H9 (cell line): ENCODE data around the gene NECTIN1. TPM values are rescaled to one million over a fixed set of nuclear protein-coding genes. Genes with fewer than 3 reads are reported as not detected.

Experiments used
- DNase-seq: peaks from one replicate; pipeline ENCODE4 v3.0.0-alpha.2; 2017
- H2AFZ ChIP-seq: one replicate; pipeline ENCODE4 v1.6.1; 2013; ENCODE audit warnings: mild to moderate bottlenecking, low read length, control low read depth, moderate library complexity
- H2AK5ac ChIP-seq: 2 replicates; pipeline ENCODE4 v1.6.1; 2013; ENCODE audit warnings: low read length, control low read depth, mixed read lengths; ENCODE audit not compliant: insufficient read length
- H2BK120ac ChIP-seq: one replicate; pipeline ENCODE4 v1.6.1; 2013; ENCODE audit warnings: low read depth, mild to moderate bottlenecking, low read length, control low read depth, inconsistent platforms; ENCODE audit not compliant: poor library complexity, severe bottlenecking
- H2BK12ac ChIP-seq: 2 replicates; pipeline ENCODE4 v1.6.1; 2013; ENCODE audit warnings: low read length, control low read depth, mixed read lengths, low read depth; ENCODE audit not compliant: insufficient read length
- H2BK15ac ChIP-seq: 2 replicates; pipeline ENCODE4 v1.6.1; 2013; ENCODE audit warnings: low read depth, low read length, control low read depth
- H2BK20ac ChIP-seq: one replicate; pipeline ENCODE4 v1.6.1; 2013; ENCODE audit warnings: low read depth, mild to moderate bottlenecking, low read length, control low read depth, inconsistent platforms; ENCODE audit not compliant: poor library complexity, severe bottlenecking
- H2BK5ac ChIP-seq: 2 replicates; pipeline ENCODE4 v1.6.1; 2013; ENCODE audit warnings: low read length, control low read depth, mixed read lengths; ENCODE audit not compliant: insufficient read length
- H3K14ac ChIP-seq: 2 replicates; pipeline ENCODE4 v1.6.1; 2013; ENCODE audit warnings: low read length, control low read depth; ENCODE audit not compliant: insufficient read depth
- H3K18ac ChIP-seq: 2 replicates; pipeline ENCODE4 v1.6.1; 2013; ENCODE audit warnings: low read depth, mild to moderate bottlenecking, mixed read lengths, low read length, control low read depth; ENCODE audit not compliant: insufficient read length
- H3K23ac ChIP-seq: 2 replicates; pipeline ENCODE4 v1.6.1; 2013; ENCODE audit warnings: low read length, control low read depth, mixed read lengths, low read depth; ENCODE audit not compliant: insufficient read length
- H3K23me2 ChIP-seq: 2 replicates; pipeline ENCODE4 v1.6.1; 2013; ENCODE audit warnings: low read depth, mild to moderate bottlenecking, mixed read lengths, low read length, control low read depth; ENCODE audit not compliant: insufficient read length, poor library complexity, severe bottlenecking
- H3K27ac ChIP-seq: 2 replicates; pipeline ENCODE4 v1.5.1; 2013; ENCODE audit warnings: low read length, control low read depth, mixed read lengths, low read depth; ENCODE audit not compliant: insufficient read length
- H3K27me3 ChIP-seq: 2 replicates; pipeline ENCODE4 v1.6.1; 2013; ENCODE audit warnings: low read length, control low read depth, inconsistent platforms; ENCODE audit not compliant: insufficient read depth
- H3K4ac ChIP-seq: 2 replicates; pipeline ENCODE4 v1.6.1; 2013; ENCODE audit warnings: low read depth, mild to moderate bottlenecking, control low read depth, inconsistent platforms, low read length, moderate library complexity
- H3K4me1 ChIP-seq: 2 replicates; pipeline ENCODE4 v1.6.1; 2013; ENCODE audit warnings: low read length, control low read depth, inconsistent platforms; ENCODE audit not compliant: insufficient read depth
- H3K4me2 ChIP-seq: 2 replicates; pipeline ENCODE4 v1.6.1; 2013; ENCODE audit warnings: low read length, control low read depth, mixed read lengths; ENCODE audit not compliant: insufficient read length, insufficient read depth
- H3K56ac ChIP-seq: 2 replicates; pipeline ENCODE4 v1.6.1; 2013; ENCODE audit warnings: low read depth, mild to moderate bottlenecking, mixed read lengths, low read length, control low read depth; ENCODE audit not compliant: insufficient read length
- H3K79me1 ChIP-seq: 2 replicates; pipeline ENCODE4 v1.6.1; 2013; ENCODE audit warnings: low read depth, mild to moderate bottlenecking, moderate library complexity, low read length, control low read depth, inconsistent platforms; ENCODE audit not compliant: insufficient read depth, poor library complexity, severe bottlenecking
- H3K79me2 ChIP-seq: 2 replicates; pipeline ENCODE4 v1.6.1; 2013; ENCODE audit warnings: low read length, control low read depth, inconsistent platforms; ENCODE audit not compliant: insufficient read depth
- H3K9ac ChIP-seq: 2 replicates; pipeline ENCODE4 v1.6.1; 2013; ENCODE audit warnings: low read length, control low read depth, mixed read lengths; ENCODE audit not compliant: insufficient read length; ENCODE audit errors: extremely low read depth
- H3K9me3 ChIP-seq: one replicate; pipeline ENCODE4 v1.6.1; 2013; ENCODE audit warnings: low read depth, low read length, inconsistent platforms; ENCODE audit not compliant: control insufficient read depth
- H3T11ph ChIP-seq: one replicate; pipeline ENCODE4 v1.6.1; 2013; ENCODE audit warnings: mild to moderate bottlenecking, low read length, control low read depth, inconsistent platforms
- H4K20me1 ChIP-seq: one replicate; pipeline ENCODE4 v1.6.1; 2013; ENCODE audit not compliant: control insufficient read depth, insufficient read length, insufficient read depth
- H4K5ac ChIP-seq: 2 replicates; pipeline ENCODE4 v1.6.1; 2013; ENCODE audit warnings: low read depth, mild to moderate bottlenecking, mixed read lengths, low read length, control low read depth; ENCODE audit not compliant: insufficient read length
- H4K8ac ChIP-seq: replicated peaks from 2 replicates; pipeline ENCODE4 v1.6.1; 2013; ENCODE audit warnings: low read length, control low read depth, mixed read lengths, low read depth; ENCODE audit not compliant: insufficient read length
- H4K91ac ChIP-seq: 2 replicates; pipeline ENCODE4 v1.6.1; 2013; ENCODE audit warnings: low read depth, mild to moderate bottlenecking, moderate library complexity, mixed read lengths, low read length, control low read depth; ENCODE audit not compliant: insufficient read length
- H3K27ac Mint-ChIP-seq, 3 experiments: 2 replicates in 2 of 3; 3 replicates in 1 of 3; pipeline ENCODE4 v1.8.0; 2020 to 2021; ENCODE audit warnings: mixed read lengths in 3 of 3, mild to moderate bottlenecking in 1 of 3, moderate library complexity in 1 of 3
- H3K27me3 Mint-ChIP-seq: 2 replicates; pipeline ENCODE4 v1.8.0; 2021; ENCODE audit warnings: low read depth, mild to moderate bottlenecking, moderate library complexity, mixed read lengths
- H3K36me3 Mint-ChIP-seq, 3 experiments: 2 replicates in 2 of 3; 3 replicates in 1 of 3; pipeline ENCODE4 v1.8.0; 2020 to 2021; ENCODE audit warnings: low read depth in 3 of 3, mixed read lengths in 3 of 3; ENCODE audit not compliant: insufficient read depth in 1 of 3
- H3K4me1 Mint-ChIP-seq, 2 experiments: 2 replicates each; pipeline ENCODE4 v1.8.0; 2020; ENCODE audit warnings: mixed read lengths in 2 of 2
- H3K4me3 Mint-ChIP-seq, 2 experiments: 2 replicates in 1 of 2; 3 replicates in 1 of 2; pipeline ENCODE4 v1.8.0; 2020 to 2021; ENCODE audit warnings: mild to moderate bottlenecking in 2 of 2, mixed read lengths in 2 of 2, moderate library complexity in 1 of 2
- H3K9me3 Mint-ChIP-seq, 2 experiments: 2 replicates in 1 of 2; 3 replicates in 1 of 2; pipeline ENCODE4 v1.8.0; 2020; ENCODE audit warnings: mild to moderate bottlenecking in 2 of 2, mixed read lengths in 2 of 2, moderate library complexity in 1 of 2
- WGBS: extraction: QIAGEN DNeasy Blood & Tissue Kit; methylation state at CpG from one replicate; pipeline ENCODE4 v1.1.7; 2013; ENCODE audit warnings: missing lambda C conversion rate, low lambda C conversion rate, mixed read lengths; ENCODE audit not compliant: insufficient read length; ENCODE audit errors: extremely low coverage; 5-methylcytosine and 5-hydroxymethylcytosine counted together
- total RNA-seq: library from RNA; stranded (reverse); gene quantifications from 2 replicates; pipeline ENCODE4 v1.2.1, GENCODE V29; 2021
- TF ChIP-seq, protein P1 (sequence below): fragments of 200-600 bp; sonication (generic); conservative IDR thresholded peaks from 3 replicates; pipeline ENCODE4 v1.8.0; 2021; ENCODE audit warnings: antibody characterized with exemption, mild to moderate bottlenecking

NECTIN1 gene
- total RNA-seq, 1 experiment from 2014 or later, result 113 TPM

DNA sequence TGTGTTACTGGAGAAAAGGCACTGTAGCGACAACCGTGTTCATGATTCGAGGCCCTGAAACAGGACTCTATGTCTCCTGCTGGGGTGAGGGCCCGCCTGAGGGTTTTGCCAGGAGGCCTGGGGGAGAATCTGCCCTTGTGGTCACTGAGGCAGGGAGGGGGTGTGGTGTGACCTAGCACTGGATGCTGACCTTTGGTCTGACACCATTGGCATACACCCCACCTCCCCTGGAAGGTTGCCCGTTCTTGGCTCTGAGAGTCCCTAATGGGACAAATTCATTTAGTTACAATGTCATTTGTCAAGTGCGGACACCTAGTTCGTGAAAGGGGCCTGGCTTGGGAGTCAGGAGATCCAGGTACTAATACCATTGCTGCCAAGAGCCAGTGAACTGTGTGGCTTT is 29.0 kb downstream of the NECTIN1 start:
- H2BK15ac ChIP-seq, result no peak overlapping the region
- H2BK20ac ChIP-seq, result no peak overlapping the region
- H3K14ac ChIP-seq, result no peak overlapping the region
- H3K4me2 ChIP-seq, result no peak overlapping the region
- no peak overlapping the region for H4K91ac ChIP-seq
- peaks cover 0 to 4% (median 3%) of the 10 kb centered on the region in 3 experiments for H3K36me3 Mint-ChIP-seq
- H4K20me1 ChIP-seq, result no peaks in the 10 kb centered on the region
- H3K79me2 ChIP-seq, result peaks cover 5% of the 10 kb centered on the region; the same call in 1 of the 2 replicates
- no peak overlapping the region for H4K5ac ChIP-seq
- no peak overlapping the region for H2BK12ac ChIP-seq
- no peak overlapping the region for H2AK5ac ChIP-seq
- no peaks in the 10 kb centered on the region for H3K27me3 ChIP-seq
- no peaks in the 10 kb centered on the region for H3K27me3 Mint-ChIP-seq
- TF ChIP-seq, protein P1, sequence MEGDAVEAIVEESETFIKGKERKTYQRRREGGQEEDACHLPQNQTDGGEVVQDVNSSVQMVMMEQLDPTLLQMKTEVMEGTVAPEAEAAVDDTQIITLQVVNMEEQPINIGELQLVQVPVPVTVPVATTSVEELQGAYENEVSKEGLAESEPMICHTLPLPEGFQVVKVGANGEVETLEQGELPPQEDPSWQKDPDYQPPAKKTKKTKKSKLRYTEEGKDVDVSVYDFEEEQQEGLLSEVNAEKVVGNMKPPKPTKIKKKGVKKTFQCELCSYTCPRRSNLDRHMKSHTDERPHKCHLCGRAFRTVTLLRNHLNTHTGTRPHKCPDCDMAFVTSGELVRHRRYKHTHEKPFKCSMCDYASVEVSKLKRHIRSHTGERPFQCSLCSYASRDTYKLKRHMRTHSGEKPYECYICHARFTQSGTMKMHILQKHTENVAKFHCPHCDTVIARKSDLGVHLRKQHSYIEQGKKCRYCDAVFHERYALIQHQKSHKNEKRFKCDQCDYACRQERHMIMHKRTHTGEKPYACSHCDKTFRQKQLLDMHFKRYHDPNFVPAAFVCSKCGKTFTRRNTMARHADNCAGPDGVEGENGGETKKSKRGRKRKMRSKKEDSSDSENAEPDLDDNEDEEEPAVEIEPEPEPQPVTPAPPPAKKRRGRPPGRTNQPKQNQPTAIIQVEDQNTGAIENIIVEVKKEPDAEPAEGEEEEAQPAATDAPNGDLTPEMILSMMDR, result no peak
- no peak overlapping the region for H3K23ac ChIP-seq
- peaks cover 13% of the 10 kb centered on the region for H3K79me1 ChIP-seq
- H3K27ac ChIP-seq, result no peak overlapping the region
- no peak overlapping the region for H3K18ac ChIP-seq
- H2AFZ ChIP-seq, result no peak overlapping the region
- H3K9me3 ChIP-seq, result no peaks in the 10 kb centered on the region
- peaks cover 36 to 39% of the 10 kb centered on the region in 2 experiments for H3K4me1 Mint-ChIP-seq
- H3K56ac ChIP-seq, result no peak overlapping the region
- no peak overlapping the region for H4K8ac ChIP-seq
- no peak overlapping the region for H3K4me3 Mint-ChIP-seq
- H3K4ac ChIP-seq, result no peak overlapping the region
- H3T11ph ChIP-seq, result no peak overlapping the region
- H2BK120ac ChIP-seq, result no peak overlapping the region
- peaks cover 7% of the 10 kb centered on the region; the same call in 1 of the 2 replicates for H3K4me1 ChIP-seq
- H3K9ac ChIP-seq, result no peak overlapping the region
- H3K23me2 ChIP-seq, result no peaks in the 10 kb centered on the region
- DNase-seq, result no peak
- H2BK5ac ChIP-seq, result no peak overlapping the region
- no peaks in the 10 kb centered on the region for H3K9me3 Mint-ChIP-seq
- no CpG with 5 or more reads among the region's 7 CpGs for WGBS
- H3K27ac Mint-ChIP-seq, result peak overlapping the region in 1 of 3 experiments; percentile 68; a peak in 2 of 7 replicates
